ENCODE measurements around the gene TMPRSS11D.

- TF ChIP-seq POLR2A (IDR thresholded peaks at IDR 0.05; ENCODE audit: low read depth, low read length), result no peak
- no peak for TF ChIP-seq TAF1 (IDR thresholded peaks at IDR 0.05; ENCODE audit: low read depth, low read length)
- TF ChIP-seq POLR2AphosphoS5 (IDR thresholded peaks at IDR 0.05; ENCODE audit: low read depth, low read length), result no peak
- TF ChIP-seq SPI1 (IDR thresholded peaks at IDR 0.05; ENCODE audit: low read depth, low read length), result no peak
- TF ChIP-seq POU2F2 (IDR thresholded peaks at IDR 0.05; ENCODE audit: low read depth, low read length), result no peak
These were observed 2.5 kb upstream of the TMPRSS11D start for GRCh38 chr4:67886281-67886680.

Measured in GM12891 (cell line).